ENCODE data around the gene OST4. TPM values are rescaled to one million over a fixed set of nuclear protein-coding genes. Genes with fewer than 3 reads are reported as not detected.

The OST4 gene
- total RNA-seq, 1 experiment from 2014 or later = 258 TPM

DNA sequence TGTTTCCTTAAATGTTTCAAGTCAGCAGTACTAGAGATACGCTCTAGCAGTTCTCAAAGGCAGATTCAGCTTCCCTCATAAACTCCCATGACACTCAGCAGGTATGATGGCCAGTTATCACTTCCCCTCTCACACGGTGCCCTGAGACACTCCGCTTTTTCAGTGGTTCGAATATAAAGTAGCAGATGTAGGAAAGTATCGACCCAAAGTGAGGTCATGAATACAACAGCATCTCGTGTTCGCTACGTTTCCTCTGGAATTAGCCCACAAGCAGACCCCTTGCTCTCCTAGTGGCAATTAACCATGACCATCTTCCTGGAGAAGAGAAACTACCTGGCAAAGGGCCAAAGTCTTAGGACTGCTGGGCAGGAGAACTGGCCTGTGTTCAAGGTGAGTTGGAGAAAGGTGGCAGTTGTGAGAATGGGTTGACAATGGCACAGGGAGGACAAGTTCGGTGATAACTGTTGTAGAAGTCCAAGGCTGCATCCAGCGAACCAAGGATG, 29.2 kb downstream of the OST4 start:
- TF ChIP-seq EZH2 (IDR thresholded peaks at IDR 0.05; ENCODE audit: low read length, unreplicated experiment) (no peak), EZH2phosphoT487 (IDR thresholded peaks at IDR 0.05; ENCODE audit: borderline replicate concordance, low read length) (no peak)
- TF ChIP-seq, protein P1, sequence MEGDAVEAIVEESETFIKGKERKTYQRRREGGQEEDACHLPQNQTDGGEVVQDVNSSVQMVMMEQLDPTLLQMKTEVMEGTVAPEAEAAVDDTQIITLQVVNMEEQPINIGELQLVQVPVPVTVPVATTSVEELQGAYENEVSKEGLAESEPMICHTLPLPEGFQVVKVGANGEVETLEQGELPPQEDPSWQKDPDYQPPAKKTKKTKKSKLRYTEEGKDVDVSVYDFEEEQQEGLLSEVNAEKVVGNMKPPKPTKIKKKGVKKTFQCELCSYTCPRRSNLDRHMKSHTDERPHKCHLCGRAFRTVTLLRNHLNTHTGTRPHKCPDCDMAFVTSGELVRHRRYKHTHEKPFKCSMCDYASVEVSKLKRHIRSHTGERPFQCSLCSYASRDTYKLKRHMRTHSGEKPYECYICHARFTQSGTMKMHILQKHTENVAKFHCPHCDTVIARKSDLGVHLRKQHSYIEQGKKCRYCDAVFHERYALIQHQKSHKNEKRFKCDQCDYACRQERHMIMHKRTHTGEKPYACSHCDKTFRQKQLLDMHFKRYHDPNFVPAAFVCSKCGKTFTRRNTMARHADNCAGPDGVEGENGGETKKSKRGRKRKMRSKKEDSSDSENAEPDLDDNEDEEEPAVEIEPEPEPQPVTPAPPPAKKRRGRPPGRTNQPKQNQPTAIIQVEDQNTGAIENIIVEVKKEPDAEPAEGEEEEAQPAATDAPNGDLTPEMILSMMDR (conservative IDR thresholded peaks at IDR 0.05; ENCODE audit: low read depth, low read length) = no peak
- no peak overlapping the region for H3K4me2 ChIP-seq (ENCODE audit: low read length)
- DNase-seq (no peak), ATAC-seq (no peak)
- ChIA-PET POLR2A (ENCODE audit: unreplicated experiment) (interaction anchor here (0.6 kb wide), 1 partner anchor 14 kb away, joined by 5 read pairs; no protein-coding TSS in a partner anchor), CTCF (no interaction called here)
- H3K9ac ChIP-seq (ENCODE audit: low read length) = no peak overlapping the region
- peaks cover 39% of the 10 kb centered on the region for H3K36me3 ChIP-seq (ENCODE audit: low read depth, low read length)
- no peaks in the 10 kb centered on the region for H3F3A ChIP-seq (ENCODE audit: low read length, unreplicated experiment)
- H3K27ac ChIP-seq (ENCODE audit: low read length) = no peak overlapping the region
- no peaks in the 10 kb centered on the region for H3K79me2 ChIP-seq (ENCODE audit: low read length)
- no peaks in the 10 kb centered on the region for H3K27me3 ChIP-seq (ENCODE audit: low read length)
- H3K4me3 ChIP-seq (ENCODE audit: low read length) = no peak overlapping the region
- H3K9me3 ChIP-seq (ENCODE audit: low read length) = no peaks in the 10 kb centered on the region
- H2AFZ ChIP-seq (ENCODE audit: low read length) = no peak overlapping the region
- no peaks in the 10 kb centered on the region for H4K20me1 ChIP-seq (ENCODE audit: low read length)
- H3K4me1 ChIP-seq (ENCODE audit: insufficient read depth, low read length) = no peaks in the 10 kb centered on the region
- TSS peak; percentile 5 for BruUV-seq (replicated peaks)
- intact Hi-C loops (cut with micrococcal nuclease) = no loop called here
- no peaks in the 10 kb centered on the region for H3K9me2 ChIP-seq (replicated peaks; ENCODE audit: low read length)

DNA sequence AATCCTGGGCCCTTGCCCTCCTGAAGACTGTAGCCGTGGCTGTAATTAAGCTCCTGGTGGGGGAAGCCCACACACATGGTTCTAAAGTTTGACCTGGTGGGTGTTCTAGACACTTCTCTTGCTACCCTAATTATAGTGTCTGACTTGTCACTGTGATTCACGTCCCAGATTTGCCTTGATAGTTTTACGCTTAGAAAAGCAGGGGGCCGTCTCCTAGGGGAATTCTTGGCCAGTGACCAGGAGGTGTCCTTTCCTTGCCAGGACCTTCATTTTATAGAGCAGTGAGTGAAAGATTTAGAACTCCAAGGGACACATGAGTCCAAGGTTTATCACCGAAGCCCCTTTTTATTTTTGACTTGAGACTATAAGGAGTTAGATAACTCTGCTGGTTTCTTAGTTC, 29.7 kb downstream of the OST4 start:
- H3K4me2 ChIP-seq (ENCODE audit: low read length) = no peak overlapping the region
- H3K36me3 ChIP-seq (ENCODE audit: low read depth, low read length) = peaks cover 44% of the 10 kb centered on the region
- no peak overlapping the region for H3K4me3 ChIP-seq (ENCODE audit: low read length)
- H3K27me3 ChIP-seq (ENCODE audit: low read length) = no peaks in the 10 kb centered on the region
- H3K9me3 ChIP-seq (ENCODE audit: low read length) = no peaks in the 10 kb centered on the region
- H3K9ac ChIP-seq (ENCODE audit: low read length) = no peak overlapping the region
- ATAC-seq (no peak), DNase-seq (no peak)
- no peaks in the 10 kb centered on the region for H3K4me1 ChIP-seq (ENCODE audit: insufficient read depth, low read length)
- H3F3A ChIP-seq (ENCODE audit: low read length, unreplicated experiment) = no peaks in the 10 kb centered on the region
- TF ChIP-seq EZH2phosphoT487 (IDR thresholded peaks at IDR 0.05; ENCODE audit: borderline replicate concordance, low read length) (no peak), EZH2 (IDR thresholded peaks at IDR 0.05; ENCODE audit: low read length, unreplicated experiment) (no peak)
- TF ChIP-seq, protein P1 (conservative IDR thresholded peaks at IDR 0.05; ENCODE audit: low read depth, low read length) = no peak
- H3K9me2 ChIP-seq (replicated peaks; ENCODE audit: low read length) = no peaks in the 10 kb centered on the region
- no peak overlapping the region for H3K27ac ChIP-seq (ENCODE audit: low read length)
- H4K20me1 ChIP-seq (ENCODE audit: low read length) = no peaks in the 10 kb centered on the region
- H2AFZ ChIP-seq (ENCODE audit: low read length) = no peak overlapping the region
- POLR2A ChIA-PET (ENCODE audit: unreplicated experiment) = no interaction called here
- no peaks in the 10 kb centered on the region for H3K79me2 ChIP-seq (ENCODE audit: low read length)
- no TSS peak for BruUV-seq (replicated peaks)
- intact Hi-C loops (cut with micrococcal nuclease) = no loop called here
- CTCF ChIA-PET = no interaction called here

GRCh38 chr2:27040282-27040681, 31.2 kb downstream of the OST4 start:
- no peak overlapping the region for H3K27ac ChIP-seq (ENCODE audit: low read length)
- peaks cover 58% of the 10 kb centered on the region for H3K36me3 ChIP-seq (ENCODE audit: low read depth, low read length)
- DNase-seq (no peak), ATAC-seq (no peak)
- no peak overlapping the region for H3K4me3 ChIP-seq (ENCODE audit: low read length)
- no peaks in the 10 kb centered on the region for H3K27me3 ChIP-seq (ENCODE audit: low read length)
- no peaks in the 10 kb centered on the region for H3K4me1 ChIP-seq (ENCODE audit: insufficient read depth, low read length)
- peaks cover 2% of the 10 kb centered on the region; the same call in 1 of the 2 replicates for H3K79me2 ChIP-seq (ENCODE audit: low read length)
- H3K9ac ChIP-seq (ENCODE audit: low read length) = no peak overlapping the region
- no peak overlapping the region for H2AFZ ChIP-seq (ENCODE audit: low read length)
- no peaks in the 10 kb centered on the region for H3K9me3 ChIP-seq (ENCODE audit: low read length)
- POLR2A ChIA-PET (ENCODE audit: unreplicated experiment) = no interaction called here
- H4K20me1 ChIP-seq (ENCODE audit: low read length) = no peaks in the 10 kb centered on the region
- no peaks in the 10 kb centered on the region for H3F3A ChIP-seq (ENCODE audit: low read length, unreplicated experiment)
- H3K9me2 ChIP-seq (replicated peaks; ENCODE audit: low read length) = no peaks in the 10 kb centered on the region
- TF ChIP-seq EZH2 (IDR thresholded peaks at IDR 0.05; ENCODE audit: low read length, unreplicated experiment) (no peak), EZH2phosphoT487 (IDR thresholded peaks at IDR 0.05; ENCODE audit: borderline replicate concordance, low read length) (no peak)
- TF ChIP-seq, protein P1 (conservative IDR thresholded peaks at IDR 0.05; ENCODE audit: low read depth, low read length) = no peak
- BruUV-seq (replicated peaks) = no TSS peak
- no peak overlapping the region for H3K4me2 ChIP-seq (ENCODE audit: low read length)
- intact Hi-C loops (cut with micrococcal nuclease) = no loop called here
- CTCF ChIA-PET = no interaction called here

Measured in PC-3 (cell line).